Upper lobe of right lung (tissue), 1 donor: ENCODE data around the gene TMED6. TPM values are rescaled to one million over a fixed set of nuclear protein-coding genes. Genes with fewer than 3 reads are reported as not detected.

Source experiments
- ATAC-seq: fragments of 200-7000 bp; cut with Tn5 transposase; one replicate; pipeline ENCODE4 v1.9.1; 2020; ENCODE audit warnings: mild to moderate bottlenecking, moderate library complexity
- DNase-seq: peaks from one replicate; pipeline ENCODE4 v3.0.0-alpha.2; 2020
- H3K27ac ChIP-seq: fragments of 200-600 bp; one replicate; pipeline ENCODE4 v1.8.0; 2022
- H3K27me3 ChIP-seq: fragments of 200-600 bp; one replicate; pipeline ENCODE4 v1.8.0; 2022; ENCODE audit warnings: mild to moderate bottlenecking
- H3K36me3 ChIP-seq: fragments of 200-600 bp; one replicate; pipeline ENCODE4 v1.8.0; 2022
- H3K4me1 ChIP-seq: fragments of 200-600 bp; one replicate; pipeline ENCODE4 v1.8.0; 2022
- H3K4me3 ChIP-seq: fragments of 200-600 bp; one replicate; pipeline ENCODE4 v1.8.0; 2022; ENCODE audit warnings: mild to moderate bottlenecking
- H3K9me3 ChIP-seq: fragments of 200-600 bp; one replicate; pipeline ENCODE4 v1.8.0; 2022
- intact Hi-C: fragments of 100-400 bp; cut with DNase I; formaldehyde crosslinking; loops from one replicate; pipeline ENCODE4 v1.11.0; 2022
- total RNA-seq: library from RNA; stranded (reverse); fragmentation: NEBNext Ultra II Directional; extraction: Animal tissue kit (Norgen Biotek cat#: 25700); gene quantifications from one replicate; pipeline ENCODE4 v1.2.1, GENCODE V29; 2021
- TF ChIP-seq, protein P1 (sequence below): fragments of 200-600 bp; IDR thresholded peaks from one replicate; pipeline ENCODE4 v1.8.0; 2022; ENCODE audit warnings: antibody characterized with exemption
- donor health status: DM: no; HTN: yes; CAD: no; lungs with severe emphysema.

Gene TMED6
- total RNA-seq, 1 donor from 2014 or later = 0.69 TPM

GRCh38 chr16:69329369-69330285, 22.0 kb downstream of the TMED6 start:
- peaks cover 68% of the 10 kb centered on the region for H3K36me3 ChIP-seq
- H3K4me3 ChIP-seq = peak overlapping the region; percentile 85
- intact Hi-C loops = no loop called here
- ATAC-seq = peak; percentile 56
- TF ChIP-seq, protein P1, sequence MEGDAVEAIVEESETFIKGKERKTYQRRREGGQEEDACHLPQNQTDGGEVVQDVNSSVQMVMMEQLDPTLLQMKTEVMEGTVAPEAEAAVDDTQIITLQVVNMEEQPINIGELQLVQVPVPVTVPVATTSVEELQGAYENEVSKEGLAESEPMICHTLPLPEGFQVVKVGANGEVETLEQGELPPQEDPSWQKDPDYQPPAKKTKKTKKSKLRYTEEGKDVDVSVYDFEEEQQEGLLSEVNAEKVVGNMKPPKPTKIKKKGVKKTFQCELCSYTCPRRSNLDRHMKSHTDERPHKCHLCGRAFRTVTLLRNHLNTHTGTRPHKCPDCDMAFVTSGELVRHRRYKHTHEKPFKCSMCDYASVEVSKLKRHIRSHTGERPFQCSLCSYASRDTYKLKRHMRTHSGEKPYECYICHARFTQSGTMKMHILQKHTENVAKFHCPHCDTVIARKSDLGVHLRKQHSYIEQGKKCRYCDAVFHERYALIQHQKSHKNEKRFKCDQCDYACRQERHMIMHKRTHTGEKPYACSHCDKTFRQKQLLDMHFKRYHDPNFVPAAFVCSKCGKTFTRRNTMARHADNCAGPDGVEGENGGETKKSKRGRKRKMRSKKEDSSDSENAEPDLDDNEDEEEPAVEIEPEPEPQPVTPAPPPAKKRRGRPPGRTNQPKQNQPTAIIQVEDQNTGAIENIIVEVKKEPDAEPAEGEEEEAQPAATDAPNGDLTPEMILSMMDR = no peak
- peak overlapping the region; percentile 91 for H3K27ac ChIP-seq
- H3K4me1 ChIP-seq = peaks cover 27% of the 10 kb centered on the region
- DNase-seq = peak; percentile 75
- no peaks in the 10 kb centered on the region for H3K9me3 ChIP-seq
- H3K27me3 ChIP-seq = no peaks in the 10 kb centered on the region

DNA sequence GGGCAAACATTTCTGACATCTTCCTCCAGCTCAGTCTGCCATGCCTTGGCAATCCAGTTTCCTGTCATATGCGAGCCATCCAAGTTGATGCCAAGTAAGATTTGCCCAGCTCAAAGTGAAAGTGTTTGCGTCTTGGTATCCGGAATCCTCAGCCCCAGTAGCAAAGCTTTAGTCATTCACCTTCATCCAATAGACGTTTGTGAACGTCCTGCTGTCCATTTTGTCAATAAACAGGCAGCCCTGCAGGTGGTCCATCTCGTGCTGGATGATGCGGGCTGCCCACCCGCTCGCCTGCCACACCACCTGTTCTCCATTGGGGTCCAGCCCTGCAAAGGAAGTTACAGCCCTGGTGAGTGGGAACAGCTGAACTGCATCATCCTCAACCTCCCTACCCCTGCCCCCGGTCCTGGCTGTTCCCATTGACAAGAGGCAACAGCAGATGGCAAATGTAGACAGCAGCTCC, 22.7 kb downstream of the TMED6 start:
- Histone ChIP-seq H3K27ac (no peak overlapping the region), H3K9me3 (no peaks in the 10 kb centered on the region), H3K27me3 (no peaks in the 10 kb centered on the region), H3K36me3 (peaks cover 68% of the 10 kb centered on the region), H3K4me1 (peaks cover 32% of the 10 kb centered on the region), H3K4me3 (peak overlapping the region; percentile 85)
- intact Hi-C loops = no loop called here
- TF ChIP-seq, protein P1 = no peak
- no peak for DNase-seq
- no peak for ATAC-seq

DNA sequence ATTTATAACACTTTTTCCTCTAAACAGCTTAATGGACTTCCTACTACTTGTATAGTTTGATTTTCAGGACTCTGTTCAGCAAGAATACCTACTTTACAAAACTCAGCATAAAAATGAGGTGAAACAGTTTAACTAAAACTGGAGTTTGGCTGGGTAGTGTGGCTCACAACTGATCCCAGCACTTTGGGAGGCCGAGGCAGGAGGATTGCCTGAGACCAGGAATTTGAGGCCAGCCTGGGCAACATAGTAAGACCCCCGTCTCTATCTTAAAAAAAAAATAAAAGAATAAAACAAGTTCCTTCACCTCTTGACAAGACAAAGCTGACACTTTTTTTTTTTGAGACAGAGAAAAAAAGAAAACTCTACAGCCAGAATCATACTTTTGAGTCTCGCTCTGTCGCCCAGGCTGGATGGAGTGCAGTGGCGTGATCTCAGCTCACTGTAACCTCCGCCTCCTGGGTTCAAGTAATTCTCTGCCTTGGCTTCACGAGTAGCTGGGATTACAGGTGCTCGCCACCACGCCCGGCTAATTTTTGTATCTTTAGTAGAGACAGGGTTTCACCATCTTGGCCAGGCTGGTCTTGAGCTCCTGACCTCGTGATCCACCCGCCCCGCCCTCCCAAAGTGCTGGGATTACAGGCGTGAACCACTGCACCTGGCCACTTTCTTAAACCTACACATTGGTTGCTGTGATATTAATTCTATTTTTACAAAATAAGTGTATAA, 23.8 kb downstream of the TMED6 start:
- Histone ChIP-seq H3K36me3 (peaks cover 68% of the 10 kb centered on the region), H3K27me3 (no peaks in the 10 kb centered on the region), H3K4me3 (no peak overlapping the region), H3K4me1 (peaks cover 33% of the 10 kb centered on the region), H3K27ac (no peak overlapping the region), H3K9me3 (no peaks in the 10 kb centered on the region)
- DNase-seq = no peak
- TF ChIP-seq, protein P1 = no peak
- ATAC-seq = no peak
- intact Hi-C loops = no loop called here

DNA sequence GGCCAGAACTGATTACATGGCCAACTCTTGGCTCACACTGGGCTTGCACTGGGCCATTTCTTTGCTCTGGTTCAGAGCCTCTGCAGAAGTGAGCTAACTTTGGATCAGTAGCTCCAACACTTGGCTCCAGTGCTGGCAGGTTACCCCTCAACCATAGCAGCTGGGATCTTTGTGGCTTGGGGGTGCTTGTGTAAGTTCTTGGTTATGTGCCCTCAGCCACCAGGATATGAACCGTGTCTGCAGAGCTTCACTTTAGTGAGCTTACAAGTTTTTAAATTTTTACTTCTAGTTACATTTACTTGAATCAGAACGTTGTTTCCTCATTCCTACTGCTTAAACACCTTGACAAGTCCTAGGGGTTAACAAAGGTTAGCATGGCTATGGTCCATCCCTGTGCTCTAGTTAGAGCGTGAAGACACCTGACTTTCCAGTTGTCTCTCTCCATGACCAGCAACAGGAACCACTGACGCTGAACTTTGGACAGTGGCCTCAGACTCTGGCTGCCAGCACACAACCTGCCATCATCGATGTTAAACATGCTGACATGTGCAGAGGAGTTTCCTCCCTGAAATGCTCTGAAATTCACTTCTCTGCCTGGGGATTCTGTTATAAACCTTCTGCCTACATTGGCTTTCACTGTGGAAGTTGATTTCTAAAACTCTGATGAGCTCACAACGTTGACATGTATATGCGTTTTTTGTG, 25.3 kb downstream of the TMED6 start:
- DNase-seq = no peak
- intact Hi-C loops = no loop called here
- TF ChIP-seq, protein P1 = no peak
- peaks cover 33% of the 10 kb centered on the region for H3K4me1 ChIP-seq
- H3K9me3 ChIP-seq = no peaks in the 10 kb centered on the region
- H3K36me3 ChIP-seq = peaks cover 69% of the 10 kb centered on the region
- H3K4me3 ChIP-seq = no peak overlapping the region
- no peak overlapping the region for H3K27ac ChIP-seq
- H3K27me3 ChIP-seq = no peaks in the 10 kb centered on the region
- no peak for ATAC-seq

- ATAC-seq (no peak), DNase-seq (no peak)
- intact Hi-C loops = no loop called here
- Histone ChIP-seq H3K27me3 (no peaks in the 10 kb centered on the region), H3K36me3 (peaks cover 75% of the 10 kb centered on the region), H3K4me3 (no peak overlapping the region), H3K4me1 (peaks cover 33% of the 10 kb centered on the region), H3K27ac (no peak overlapping the region), H3K9me3 (no peaks in the 10 kb centered on the region)
- TF ChIP-seq, protein P1 = no peak
Measured at GRCh38 chr16:69325784-69326171, 25.8 kb downstream of the TMED6 start.
